Measurements from ENCODE around the gene GALNT18. TPM values are rescaled to one million over a fixed set of nuclear protein-coding genes. Genes with fewer than 3 reads are reported as not detected.

The GALNT18 gene
- 9.4 TPM for total RNA-seq

DNA sequence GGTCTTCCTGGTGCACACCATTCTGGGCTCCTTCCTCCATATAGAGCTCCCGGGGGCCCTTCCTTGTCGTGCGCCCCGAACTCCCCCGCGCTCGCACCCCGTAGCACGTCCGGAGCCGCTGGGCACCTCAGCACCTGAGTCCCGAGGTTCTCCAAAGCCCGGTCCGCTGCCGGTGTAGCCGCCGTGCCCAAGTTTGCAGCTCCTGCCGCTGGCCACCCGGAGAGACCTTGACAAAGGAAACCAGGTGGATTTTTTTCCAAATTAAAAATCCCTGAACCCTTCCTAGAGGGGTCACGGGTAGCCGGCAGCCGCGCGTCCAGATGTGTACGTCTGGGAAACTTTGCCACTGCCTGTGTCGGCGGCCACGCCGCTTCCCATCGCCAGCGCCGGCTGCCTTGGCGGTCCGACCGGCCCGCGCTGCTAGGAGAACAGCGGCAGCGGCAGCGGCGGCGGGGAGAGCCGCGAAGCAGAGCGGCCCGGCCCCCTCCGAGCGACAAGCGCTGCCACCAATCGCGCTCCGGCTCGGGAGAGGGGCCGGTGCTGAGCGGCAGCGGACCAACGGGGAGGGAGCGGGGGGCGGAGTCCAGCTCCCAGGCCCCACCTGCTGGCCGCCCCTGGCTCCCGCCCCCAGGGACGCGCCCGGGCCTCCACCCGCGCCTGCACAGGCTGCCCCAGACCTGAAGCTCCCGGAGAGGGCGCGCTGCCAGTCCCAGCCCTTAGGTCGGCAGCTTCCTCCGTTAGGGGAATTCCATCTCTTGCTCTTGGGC lies at the start of gene GALNT18:
Gene GALNT18 (minus strand): TSS at position 433 of the 767 bp plus-strand sequence.
- peak; percentile 98 for ATAC-seq

GRCh38 chr11:11670574-11670973 lies 48.8 kb upstream of the GALNT18 start:
- no peak for ATAC-seq

DNA sequence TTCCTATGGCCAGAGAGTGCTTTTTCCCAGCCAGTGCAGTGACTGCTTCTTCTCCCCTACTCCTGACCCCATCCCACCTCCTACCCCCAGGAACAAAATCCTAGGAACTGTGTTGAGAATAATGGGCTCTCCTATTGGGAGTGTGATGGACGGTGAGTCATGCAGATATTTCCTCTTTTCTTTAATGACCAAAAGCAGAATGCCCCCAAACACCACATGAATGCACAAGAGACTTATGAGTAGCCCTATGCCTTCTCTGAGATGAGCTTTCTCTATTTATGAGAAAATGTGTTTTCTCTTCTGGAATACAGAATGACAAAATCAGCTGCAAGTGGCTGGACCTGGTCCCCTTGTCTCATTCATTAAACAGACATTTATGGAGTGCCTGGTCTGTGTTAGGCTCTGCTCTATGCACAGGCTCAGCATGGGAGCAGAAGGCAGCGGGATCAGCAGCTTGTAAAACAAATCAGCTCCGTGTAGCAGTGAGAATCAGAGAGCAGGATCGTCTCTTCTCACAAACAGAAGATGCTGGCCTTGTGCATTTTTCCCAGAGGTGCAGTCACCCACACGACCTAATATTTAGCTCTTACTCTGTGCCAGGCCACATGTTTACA lies 47.5 kb upstream of the GALNT18 start:
- ATAC-seq, result no peak

DNA sequence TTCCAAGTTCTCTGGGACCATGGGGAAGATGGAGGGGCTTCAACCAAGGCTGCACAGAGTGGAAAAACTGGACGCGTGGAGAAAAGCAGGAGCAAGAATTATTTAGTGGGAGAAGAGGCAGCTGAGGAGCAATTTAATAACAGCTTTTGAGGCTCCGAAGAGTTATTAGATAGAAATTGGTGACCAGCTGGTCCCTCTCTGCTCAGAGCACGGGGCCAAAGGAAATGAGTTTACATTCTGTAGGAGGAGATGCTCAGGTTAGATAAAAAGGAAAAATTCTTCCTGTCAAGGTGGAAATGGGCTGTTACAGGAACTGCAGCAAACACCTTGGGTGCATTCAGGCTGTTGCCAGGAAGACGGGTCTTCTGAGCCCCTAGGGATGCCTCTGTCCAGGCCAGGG lies 47.0 kb upstream of the GALNT18 start:
- ATAC-seq, result no peak

GRCh38 chr11:11668274-11668673 lies 46.5 kb upstream of the GALNT18 start:
- no peak for ATAC-seq

GRCh38 chr11:11667056-11667455 lies 45.3 kb upstream of the GALNT18 start:
- no peak for ATAC-seq

DNA sequence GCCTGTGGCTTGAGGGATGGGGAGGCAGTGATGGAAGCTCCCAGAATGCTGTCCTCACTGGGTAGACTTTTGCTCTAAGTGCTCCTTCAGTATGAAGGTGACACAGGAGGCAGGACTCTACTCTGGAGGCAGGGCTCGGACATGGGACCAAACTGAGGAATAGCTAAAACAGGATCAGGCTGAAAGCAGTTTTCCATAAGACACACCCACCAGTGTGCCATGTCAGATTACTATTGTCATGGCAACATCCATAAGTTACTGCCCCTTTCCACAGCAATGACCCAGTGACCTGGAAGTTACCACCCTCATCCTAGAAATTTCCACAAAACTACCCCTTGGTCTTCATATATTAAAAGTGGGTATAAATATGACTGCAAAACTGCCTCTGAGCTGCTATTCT lies 43.6 kb upstream of the GALNT18 start:
- no peak for ATAC-seq

- no peak for ATAC-seq
Observed at GRCh38 chr11:11663907-11664306, 42.1 kb upstream of the GALNT18 start.

DNA sequence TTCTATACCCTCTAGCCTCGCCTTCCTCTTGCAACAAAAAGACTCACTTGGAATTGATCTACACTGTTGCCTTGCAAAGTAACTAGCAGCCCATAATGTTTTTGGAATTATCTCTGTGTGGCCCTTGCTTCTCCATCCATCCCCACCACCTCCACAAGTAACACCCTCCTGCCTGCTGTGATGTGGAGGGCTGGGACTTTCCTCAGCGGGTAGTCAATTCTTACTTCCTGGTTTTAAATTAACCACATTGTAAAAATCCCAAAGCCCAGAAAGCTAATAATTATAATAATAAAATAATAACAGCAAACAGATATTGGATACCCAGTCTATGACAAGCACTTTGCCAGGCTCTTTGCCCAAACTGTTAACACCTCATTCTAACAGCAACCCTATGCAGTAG lies 40.8 kb upstream of the GALNT18 start:
- ATAC-seq, result no peak

GRCh38 chr11:11661326-11662040 lies 39.7 kb upstream of the GALNT18 start:
- ATAC-seq, result no peak

DNA sequence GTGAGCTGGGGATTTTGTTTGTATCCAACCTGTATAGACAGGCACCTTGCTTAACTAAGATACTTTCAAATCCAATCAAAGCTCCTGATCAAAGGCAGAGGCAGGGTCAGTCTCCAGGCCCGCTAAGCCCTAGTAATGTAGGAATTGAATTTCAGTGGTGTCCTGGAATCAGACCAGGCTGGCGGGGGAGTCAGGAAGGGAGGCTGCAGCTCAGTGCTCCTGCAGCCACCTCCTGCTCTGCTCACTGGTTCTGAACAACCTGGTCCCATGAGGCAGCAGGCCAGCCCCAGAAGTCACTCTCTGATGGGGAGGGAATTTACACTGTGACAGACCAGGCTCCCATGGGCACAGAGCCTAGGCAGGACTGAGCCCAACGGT lies 38.5 kb upstream of the GALNT18 start:
- no peak for ATAC-seq

DNA sequence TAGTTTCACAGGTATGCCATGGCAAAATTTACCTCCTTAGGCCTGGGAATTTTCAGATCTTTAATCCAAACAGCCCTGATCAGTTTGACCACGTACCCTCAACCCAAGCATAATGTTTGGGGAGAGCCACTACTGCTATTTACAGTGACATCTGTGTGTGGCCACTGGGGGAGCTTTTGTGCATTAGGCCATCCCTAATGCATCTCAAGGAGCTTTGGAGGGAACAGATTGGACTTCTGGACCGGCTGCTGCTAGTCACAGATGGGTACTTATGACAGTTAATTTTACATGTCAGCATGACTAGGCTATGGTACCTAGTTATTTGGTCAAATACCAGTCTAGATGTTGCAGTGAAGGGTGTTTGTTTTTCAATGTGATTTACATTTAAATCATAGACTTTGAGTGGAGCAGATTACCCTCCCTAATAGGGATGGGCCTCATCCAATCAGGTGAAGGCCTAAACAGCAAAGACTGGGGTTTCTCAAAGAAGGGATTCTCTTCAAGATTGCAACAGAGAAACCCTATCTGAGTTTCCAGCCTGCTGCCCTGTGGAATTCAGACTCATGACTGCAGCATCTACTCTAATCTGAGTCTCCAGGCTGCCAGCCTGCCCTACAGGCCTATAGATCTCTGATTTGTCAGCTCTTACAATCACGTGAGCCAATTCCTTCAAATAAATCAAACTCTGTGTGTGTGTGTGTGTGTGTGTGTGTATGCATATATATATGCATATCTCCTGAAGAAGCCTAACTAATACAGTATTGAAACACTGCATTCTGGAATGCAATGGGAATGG lies 38.0 kb upstream of the GALNT18 start:
- ATAC-seq, result no peak

DNA sequence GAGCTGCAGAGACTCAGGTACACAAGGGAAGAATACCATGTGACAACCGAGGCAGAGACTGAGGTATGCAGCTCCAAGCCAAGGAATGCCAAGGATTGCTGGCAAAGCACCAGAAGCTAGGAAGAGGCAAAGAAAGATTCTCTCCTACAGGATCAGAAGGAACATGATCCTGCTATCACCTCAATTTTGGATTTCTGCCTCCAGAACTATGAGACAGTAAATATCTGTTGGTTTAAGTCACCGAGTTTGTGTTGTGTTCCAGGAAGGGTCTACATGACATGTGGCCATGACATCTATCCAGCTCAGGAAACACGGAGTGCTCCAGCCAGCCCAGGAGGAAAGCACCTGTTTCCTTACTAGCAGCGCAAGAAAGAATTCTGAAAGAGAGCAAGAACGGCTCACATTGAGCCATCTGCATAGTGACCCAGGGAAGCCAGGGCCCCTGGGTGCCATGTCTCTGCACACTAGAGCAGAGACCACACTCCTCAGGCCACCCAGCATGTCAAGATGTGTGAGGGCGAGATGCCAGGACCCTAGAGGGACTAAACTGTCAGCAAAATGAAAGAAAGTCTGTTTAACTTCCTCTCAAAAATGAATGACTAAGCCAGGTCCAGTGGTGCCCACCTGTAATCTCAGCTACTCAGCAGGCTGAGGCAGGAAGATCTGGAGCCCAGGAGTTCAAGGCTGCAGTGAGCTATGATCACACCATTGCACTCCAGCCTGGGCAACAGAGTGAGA lies 35.6 kb upstream of the GALNT18 start:
- ATAC-seq, result no peak

- peak; percentile 85 for ATAC-seq
Observed at GRCh38 chr11:11641581-11641980, 19.8 kb upstream of the GALNT18 start.

- ATAC-seq, result no peak
Observed at GRCh38 chr11:11640996-11641395, 19.2 kb upstream of the GALNT18 start.

DNA sequence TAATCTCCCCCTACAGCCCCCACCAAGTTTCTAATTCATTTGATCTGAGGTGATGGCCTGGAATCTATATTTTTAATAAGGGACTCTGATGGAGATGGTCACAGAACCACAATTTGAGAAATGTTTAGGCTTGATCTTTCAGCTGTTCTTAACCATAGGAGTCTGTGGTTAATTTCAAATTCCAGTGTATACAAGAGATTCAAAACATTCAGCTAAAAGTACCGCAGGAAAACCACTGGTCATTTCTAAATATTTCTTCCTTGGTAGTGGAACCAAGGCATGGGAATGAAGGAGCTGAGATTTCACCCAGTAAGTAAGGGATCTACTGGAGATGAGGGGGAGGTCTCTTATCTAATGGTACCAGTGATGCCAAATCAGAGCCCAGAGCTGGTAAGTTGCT lies 18.3 kb upstream of the GALNT18 start:
- no peak for ATAC-seq

DNA sequence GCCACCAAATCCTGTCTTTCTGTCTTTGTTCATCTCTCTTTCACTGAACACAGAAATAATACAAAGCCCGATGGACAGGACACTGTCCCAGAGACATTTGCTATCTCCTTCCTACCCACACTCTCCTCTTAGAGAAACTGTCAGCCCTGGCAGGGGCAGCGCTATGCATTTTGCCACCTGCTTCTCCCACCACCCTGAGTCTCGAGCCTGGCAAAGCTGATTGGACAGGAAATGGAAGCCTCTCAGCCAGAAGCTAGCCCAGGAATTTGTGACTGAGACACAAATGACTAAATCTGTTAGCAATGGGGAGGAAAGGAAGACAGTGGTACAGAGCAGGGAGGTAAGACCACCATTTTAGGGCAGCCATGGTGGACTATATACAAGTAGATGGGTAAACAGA lies 14.9 kb upstream of the GALNT18 start:
- no peak for ATAC-seq

GRCh38 chr11:11635443-11635842 lies 13.6 kb upstream of the GALNT18 start:
- ATAC-seq, result no peak

- ATAC-seq, result no peak
Observed at GRCh38 chr11:11629368-11629767, 7.6 kb upstream of the GALNT18 start.

DNA sequence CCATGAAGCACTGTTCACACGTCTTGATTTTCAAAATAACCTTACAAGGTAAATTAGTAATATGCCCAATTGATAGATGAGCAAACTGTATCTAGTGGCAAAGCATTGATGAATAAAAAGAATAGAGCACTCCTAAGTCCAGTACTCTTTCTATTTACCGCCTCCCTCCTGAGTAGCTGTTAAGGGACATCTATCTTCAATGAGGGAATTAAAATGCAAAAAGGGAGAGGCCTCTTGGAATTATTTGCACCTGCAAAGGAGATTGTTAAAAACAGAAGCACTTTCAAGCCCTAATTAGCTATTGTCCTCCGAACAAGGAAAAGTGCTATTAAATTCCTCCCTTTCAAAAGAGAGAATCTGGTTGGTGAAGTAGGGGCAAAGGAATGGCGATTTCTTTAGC lies 6.8 kb upstream of the GALNT18 start:
- ATAC-seq, result no peak

- ATAC-seq, result no peak
Observed at GRCh38 chr11:11626128-11626527, 4.3 kb upstream of the GALNT18 start.

DNA sequence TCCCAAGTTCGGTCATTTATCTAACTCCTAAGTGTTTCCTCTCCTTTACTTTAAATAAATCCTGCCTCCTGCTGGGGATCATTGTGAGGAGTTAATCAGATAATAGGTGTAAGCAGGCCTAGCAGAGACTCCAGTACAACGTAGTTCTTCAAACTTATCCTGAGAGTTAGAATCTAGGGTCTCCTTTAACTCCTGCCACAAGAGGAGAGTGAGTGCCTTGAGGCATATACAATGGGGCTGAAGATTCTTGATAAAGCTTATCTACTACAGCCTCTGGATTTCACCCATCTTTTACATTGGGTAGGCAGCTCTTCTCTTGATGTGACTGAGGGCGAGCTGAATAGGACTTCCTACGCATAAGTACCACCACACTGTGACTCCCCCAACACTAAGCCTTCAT lies 3.1 kb upstream of the GALNT18 start:
- ATAC-seq, result no peak

All from esophagus mucosa (tissue), 1 donor.